Activated CD4-positive, CD25-positive, alpha-beta regulatory T cell treated with anti-CD3 and anti-CD28 coated beads, Interleukin-2, amount 50 U/mL, for 72 hours (primary cell): ENCODE data around the gene TBC1D8.

Experiments used
- DNase-seq: peaks from one replicate; pipeline ENCODE4 v3.0.0; 2021

TBC1D8 gene

DNA sequence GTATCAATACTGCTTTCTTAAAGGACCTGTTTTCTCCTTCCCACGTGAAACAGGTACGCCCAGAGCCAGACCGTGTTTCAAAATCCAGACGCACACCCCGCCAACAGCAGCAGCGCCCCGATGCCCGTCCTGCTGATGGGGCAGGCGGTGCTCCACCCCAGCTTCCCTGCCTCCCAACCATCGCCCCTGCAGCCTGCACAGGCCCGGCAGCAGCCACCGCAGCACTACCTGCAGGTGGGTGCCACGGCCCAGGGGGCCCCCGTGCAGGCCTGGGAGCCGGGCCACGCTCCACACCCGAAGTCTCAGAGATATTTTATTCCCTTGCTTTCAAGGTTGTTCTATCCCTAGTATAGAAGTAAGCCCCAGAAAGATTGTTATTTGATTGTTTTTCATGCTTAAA, 157.9 kb downstream of the TBC1D8 start:
- no peak for DNase-seq

DNA sequence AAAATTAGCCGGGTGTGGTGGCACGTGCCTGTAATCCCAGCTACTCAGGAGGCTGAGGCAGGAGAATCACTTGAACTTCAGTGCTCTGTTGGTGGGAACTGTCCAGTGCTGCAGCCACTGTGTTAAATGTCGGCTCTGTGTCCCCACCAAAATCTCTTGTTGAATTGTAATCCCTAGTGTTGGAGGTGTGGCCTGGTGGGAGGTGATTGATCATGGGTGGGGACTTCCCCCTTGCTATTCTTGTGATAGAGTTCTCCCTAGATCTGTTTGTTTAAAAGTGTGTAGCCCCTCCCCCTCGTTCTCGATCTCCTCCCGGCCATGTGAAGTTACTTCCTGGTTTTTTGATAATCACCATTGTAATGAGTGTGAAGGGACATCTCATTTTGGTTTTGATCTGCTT, 158.9 kb downstream of the TBC1D8 start:
- no peak for DNase-seq

DNA sequence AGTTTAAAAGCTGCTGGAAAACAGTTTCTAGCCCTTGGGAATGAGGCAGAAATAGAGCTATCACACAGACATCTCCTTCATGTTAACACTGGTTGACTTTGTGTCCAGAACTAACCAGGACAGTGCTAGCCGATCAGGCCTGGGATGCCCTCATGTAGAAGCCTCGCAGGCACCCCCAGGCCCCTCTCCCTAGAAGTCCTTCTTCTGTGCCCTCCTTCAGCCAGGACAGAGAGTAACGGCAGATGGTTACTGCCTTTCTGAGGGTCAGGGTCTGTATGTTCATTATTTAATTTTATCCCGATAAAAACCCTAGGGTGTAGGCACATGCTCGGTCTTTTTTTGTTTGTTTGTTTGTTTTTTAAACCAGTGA, 159.8 kb downstream of the TBC1D8 start:
- no peak for DNase-seq

DNA sequence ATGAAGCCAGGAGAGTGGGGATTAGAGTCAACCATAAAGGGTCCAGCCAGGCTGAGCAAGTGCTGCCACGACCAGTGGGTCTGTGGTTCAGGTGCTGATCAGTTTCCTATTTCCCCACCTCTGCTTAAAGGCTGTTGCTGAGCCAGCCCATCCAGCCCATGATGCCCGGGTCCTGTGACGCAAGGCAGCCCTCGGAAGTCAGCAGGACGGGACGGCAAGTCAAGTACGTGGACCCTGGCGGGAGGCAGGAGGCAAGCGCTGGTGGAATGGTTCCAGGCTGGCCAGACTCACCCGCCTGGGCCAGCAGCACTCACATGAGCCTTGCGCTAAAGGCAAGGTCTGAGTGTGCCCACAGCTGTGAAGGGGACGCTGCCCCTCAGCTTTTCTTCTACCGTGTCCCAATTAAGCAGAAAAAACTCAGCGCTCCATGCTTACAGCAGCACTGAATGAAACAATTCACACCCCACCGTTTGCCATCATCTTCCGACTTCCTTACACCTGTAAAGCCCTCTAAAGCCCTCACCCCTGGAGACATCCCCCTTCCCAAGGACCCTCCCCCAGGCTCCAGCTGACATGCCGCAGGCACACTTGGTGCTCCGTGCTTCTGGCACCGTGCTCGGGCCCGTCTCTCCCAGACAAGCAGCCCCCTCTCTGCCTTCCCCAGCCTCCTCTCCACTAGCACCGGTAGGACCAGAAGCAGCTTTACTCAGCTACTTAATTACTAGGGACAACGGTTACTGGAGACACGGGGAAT, 160.4 kb downstream of the TBC1D8 start:
- no peak for DNase-seq

DNA sequence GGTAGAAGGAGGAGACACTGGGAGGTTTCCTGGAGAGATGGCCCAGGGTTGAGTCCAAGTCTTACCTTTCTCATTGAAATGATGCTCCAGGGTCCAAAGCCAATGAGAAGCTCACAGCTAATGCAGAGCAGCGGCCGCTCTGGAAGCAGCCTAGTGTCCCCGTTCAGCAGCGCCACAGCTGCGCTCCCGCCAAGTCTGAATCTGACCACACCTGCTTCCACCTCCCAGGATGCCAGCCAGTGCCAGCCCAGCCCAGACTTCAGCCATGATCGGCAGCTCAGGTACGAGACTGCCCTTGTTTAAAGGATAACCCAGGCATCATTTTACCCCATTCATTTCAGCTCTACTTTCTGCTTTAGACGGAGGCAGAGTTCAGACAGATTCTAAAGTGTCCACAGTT, 161.0 kb downstream of the TBC1D8 start:
- no peak for DNase-seq

DNA sequence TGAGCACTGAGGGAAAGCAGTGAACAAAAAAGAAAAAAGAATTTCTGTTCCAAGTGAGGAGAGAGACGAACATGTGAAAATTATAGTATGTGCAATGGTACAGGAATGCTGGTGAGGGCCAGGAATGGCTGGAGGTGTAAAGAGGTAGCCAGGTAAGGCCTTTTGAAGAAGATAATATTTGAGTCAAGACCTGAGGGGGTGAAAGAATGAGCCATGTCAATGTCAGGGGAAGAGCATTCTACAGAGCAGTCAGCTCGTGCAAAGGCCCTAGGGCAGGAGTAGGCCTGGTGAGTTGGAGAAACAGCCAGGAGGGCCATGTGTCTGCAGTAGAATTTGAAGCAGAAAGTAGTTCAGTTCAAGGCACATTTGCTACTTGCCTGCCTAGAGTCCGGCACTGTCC, 161.5 kb downstream of the TBC1D8 start:
- DNase-seq: no peak

DNA sequence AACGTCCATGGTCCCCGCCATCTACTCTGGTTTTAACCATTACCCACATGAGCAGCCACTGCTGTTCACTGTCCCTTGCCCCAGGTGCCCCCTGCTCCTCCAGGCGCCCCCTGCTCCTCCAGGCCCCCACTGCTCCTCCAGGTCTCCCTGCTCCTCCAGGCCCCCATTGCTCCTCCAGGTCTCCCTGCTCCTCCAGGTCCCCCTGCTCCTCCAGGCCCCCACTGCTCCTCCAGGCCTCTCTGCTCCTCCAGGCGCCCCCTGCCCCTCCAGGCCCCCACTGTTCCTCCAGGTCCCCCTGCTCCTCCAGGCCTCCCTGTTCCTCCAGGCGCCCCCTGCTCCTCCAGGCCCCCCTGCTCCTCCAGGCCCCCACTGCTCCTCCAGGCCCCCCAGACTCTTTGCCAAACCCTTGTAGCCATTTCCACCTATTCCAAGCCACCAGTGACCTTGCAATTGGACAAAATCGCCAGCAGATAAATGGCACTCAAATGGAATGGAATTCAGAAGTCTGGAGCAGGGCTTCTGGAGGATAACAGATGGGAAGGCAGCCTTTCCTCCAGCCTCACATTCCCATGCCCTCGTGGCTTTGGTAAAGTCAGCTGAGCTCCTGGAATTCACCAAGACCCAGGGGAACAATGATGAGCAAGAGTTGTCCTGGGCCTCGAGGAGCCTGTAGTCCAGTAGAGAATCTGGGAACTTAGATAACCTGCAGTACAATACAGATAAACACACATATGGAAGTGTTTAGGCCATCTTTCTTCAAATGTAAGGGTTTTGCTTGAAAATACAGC, 162.4 kb downstream of the TBC1D8 start:
- DNase-seq: no peak

DNA sequence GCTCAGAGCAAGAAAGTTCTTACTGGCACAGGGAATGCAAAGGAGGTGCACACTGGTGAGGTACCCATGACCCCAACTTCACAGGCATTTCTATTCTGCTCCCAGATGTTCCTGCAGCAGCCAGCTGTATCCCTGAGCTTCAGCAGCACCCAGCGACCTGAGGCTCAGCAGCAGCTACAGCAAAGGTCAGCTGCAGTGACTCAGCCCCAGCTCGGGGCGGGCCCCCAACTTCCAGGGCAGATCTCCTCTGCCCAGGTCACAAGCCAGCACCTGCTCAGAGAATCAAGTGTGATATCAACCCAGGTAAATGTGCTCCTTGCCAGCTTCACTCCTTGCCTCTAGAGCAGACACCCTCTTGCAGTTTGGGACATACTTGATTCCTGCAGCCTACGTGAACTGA, 163.2 kb downstream of the TBC1D8 start:
- no peak for DNase-seq

DNA sequence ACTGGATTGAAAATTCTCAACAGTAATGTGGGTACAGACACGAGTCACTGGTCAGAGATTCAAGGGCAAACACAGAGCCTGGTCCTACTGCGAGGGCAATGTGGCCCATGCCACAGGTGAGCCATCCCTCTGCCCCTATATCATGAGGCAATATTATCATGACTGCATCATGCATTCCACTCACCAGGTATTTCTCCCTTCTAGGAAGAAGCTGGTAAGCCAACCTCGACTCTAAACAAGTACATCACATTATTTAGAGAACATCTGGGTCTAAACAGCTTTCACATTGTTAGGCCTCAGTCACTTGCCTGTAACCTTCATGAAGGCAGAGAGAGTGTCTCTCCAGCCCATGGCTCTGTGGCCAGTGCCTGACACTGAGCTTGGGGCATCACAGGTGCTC, 163.6 kb downstream of the TBC1D8 start:
- no peak for DNase-seq

DNA sequence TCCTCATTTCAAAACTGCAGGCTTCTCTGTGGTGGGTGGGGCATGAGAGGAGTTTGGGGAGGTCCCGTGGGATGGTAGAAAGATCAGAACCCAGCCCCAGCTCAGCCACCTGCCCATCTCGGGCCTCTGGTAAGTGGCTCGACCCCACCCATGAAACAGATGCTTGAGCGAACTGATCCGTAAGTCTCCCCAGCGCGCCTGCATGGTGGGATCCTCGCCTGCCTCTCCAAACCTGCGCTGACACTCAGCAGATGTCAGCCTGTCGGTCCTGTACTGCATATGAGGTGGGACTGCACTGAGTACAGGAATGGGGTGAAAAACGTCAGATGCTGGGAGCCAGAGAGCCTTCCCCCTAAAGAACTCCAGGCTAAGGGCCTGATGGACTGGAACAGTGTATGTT, 165.0 kb downstream of the TBC1D8 start:
- DNase-seq: no peak

DNA sequence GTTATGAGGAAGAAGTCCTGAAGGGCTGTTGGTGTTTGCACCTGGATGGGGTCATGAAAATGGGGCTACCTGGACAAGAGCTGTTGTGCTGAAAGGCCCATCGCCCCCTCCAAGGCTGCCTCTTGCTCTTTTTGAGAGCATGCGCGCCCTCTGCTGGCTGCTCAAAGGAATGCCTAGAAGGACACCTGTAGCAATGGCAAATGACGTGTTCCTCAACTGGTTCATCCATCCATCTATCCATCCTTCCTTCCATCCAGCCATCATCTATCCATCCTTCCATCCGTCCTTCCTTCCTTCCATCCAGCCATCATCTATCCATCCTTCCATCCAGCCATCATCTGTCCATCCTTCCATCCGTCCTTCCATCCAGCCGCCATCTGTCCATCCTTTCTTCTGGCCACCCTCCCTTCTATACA, 166.3 kb downstream of the TBC1D8 start:
- DNase-seq: peak; percentile 79

DNA sequence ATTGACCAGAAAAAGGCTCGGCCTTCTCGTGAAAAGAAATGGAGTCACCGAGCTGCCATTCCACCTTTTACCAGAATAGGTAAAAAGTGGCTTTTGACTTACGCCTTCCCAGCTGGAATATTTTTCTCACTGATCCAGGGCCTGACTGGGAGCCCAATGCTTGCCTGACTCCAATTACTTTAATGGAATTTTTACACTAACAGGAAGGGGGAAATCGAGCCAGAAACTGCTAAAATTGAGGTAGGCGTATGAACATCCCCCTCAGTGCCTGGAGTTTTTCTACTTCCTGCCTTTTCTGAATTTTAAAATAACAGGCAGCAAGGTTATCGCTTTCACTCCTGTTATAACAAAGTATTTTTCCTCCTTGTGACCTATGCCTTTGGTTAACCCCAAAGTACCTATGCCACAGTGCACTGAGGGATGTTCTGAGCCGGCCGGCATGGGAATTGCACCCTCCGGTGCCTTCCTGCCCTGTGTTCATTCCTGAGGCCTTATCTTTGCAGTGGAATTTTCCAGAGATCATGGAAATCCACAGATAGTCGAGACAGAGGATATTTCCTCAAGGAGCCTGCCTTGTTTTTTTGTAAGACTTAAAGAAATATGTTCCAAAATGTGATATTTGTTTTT, 167.4 kb downstream of the TBC1D8 start:
- no peak for DNase-seq

DNA sequence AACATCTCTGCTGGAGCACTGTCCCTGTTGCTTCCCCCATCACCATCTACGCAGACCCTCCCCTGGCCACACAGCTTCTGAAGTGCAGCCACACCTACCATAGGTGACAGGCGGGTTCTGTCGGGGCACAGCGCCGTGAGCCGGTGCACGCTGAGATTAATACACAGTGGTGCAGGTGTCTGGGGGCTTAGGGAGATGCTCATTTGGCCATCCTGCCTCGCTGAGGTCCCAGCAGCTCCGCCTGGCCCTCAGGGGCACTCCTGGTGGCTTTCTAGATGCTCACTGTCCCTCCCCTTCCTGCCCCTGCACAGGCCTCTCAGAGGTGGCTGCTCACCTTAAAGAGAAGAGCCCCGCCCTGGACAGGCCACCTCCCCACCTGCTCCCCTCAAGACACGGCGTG, 168.0 kb downstream of the TBC1D8 start:
- DNase-seq: no peak

DNA sequence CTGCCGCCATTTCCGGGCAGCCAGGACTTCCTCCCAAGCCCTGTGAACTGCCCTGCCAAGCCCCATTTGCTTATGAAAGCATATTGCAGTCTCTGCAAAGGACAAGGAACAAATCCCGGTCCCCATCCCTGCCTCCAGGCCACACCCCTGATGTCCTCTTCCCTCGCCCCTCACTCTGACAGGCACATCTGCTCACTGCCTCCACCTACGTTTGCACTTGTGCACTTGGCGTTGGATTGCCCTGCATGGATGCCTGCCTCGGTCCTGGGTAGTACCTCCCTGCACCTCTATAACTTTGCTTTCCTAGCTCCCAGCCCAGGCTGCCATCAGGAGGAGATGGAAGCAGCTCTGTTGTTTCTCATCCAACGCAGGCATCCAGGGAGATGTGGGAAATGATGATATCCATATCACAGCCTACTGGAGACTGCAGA, 168.7 kb downstream of the TBC1D8 start:
- no peak for DNase-seq

DNA sequence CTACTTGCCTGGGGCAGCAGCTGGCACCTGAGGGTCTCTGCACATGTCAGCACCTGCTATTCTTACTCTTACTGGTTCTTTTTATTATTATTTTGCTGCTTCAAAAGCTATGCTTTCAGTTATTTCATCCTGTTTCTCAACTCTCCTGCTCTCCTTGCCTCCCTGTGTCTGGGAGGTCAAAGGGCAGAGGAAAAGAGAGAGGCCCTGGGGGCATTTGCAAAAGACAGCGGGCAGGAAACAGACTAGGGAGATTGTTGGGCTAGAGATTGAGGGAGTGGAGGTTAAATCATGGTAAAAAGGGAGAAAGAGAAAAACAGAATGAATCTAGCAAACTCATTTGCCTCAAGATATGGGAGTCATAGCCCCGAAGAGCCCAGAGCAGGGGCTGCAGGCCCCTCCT, 170.2 kb downstream of the TBC1D8 start:
- DNase-seq: no peak

DNA sequence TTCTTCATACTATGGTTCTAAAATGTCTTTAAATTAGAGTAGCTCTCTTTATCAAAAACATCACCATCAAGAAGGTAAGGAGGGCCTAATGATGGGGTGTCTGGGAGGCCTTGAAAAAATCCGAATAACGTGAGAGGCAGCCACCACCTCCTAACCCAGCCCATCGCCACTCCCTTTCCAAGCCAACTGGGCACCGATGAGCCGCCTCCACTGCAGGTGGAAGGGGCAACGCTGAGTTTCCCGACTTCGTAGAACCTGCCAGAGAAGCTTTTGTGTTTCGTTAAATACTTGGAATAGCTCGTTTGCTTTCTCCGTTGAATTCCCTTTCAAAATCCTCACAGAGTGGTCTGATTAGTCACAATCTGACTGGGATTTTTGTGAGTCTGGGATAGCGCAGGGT, 171.1 kb downstream of the TBC1D8 start:
- no peak for DNase-seq

DNA sequence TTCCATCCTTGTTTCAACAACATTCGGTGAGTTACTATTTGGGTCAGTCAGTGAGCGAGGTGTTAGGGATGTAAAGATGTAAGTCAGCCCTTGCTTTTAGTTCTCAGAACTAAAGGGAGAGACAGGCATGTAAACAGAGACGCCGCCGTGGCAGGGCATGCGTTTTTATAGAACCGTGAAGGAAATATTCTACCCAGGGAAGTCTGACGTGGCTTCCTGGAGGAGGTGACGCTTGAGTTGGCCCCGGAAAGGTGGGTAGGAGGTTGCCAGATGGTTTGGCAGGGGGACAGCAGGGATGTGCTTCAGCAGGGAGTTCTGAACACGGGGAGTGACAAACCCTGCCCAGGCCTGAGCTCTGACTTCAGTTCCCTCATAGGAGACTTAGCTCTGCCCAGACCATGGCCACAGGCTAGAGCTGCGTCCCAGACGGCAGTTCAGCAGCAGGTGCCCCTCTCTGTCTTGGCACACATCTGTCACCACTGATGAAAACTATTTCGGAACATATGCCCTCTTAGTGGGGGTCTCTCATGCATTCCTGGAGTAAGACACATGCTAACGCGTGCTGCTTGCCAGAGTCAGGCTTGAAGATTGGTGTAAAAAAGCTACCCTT, 172.5 kb downstream of the TBC1D8 start:
- DNase-seq: no peak

DNA sequence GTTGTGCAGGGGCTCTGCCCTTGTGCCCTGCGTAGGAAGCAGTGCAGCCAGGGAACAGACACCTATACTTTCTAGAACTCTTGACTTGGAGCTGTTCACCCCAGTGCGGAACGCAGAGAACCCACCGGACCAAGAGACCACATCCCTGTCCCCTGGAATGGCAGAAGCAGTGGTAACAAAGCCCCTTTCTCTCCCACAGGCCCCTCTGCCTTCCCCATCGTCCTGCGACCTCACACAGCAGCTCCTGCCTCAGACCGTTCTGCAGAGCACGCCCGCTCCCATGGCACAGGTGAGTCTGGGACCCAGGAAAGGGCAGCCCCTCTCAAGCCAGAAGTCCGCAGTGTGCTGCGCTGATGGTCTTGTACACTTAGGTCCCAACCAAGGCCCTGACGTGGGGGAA, 173.7 kb downstream of the TBC1D8 start:
- DNase-seq: no peak

DNA sequence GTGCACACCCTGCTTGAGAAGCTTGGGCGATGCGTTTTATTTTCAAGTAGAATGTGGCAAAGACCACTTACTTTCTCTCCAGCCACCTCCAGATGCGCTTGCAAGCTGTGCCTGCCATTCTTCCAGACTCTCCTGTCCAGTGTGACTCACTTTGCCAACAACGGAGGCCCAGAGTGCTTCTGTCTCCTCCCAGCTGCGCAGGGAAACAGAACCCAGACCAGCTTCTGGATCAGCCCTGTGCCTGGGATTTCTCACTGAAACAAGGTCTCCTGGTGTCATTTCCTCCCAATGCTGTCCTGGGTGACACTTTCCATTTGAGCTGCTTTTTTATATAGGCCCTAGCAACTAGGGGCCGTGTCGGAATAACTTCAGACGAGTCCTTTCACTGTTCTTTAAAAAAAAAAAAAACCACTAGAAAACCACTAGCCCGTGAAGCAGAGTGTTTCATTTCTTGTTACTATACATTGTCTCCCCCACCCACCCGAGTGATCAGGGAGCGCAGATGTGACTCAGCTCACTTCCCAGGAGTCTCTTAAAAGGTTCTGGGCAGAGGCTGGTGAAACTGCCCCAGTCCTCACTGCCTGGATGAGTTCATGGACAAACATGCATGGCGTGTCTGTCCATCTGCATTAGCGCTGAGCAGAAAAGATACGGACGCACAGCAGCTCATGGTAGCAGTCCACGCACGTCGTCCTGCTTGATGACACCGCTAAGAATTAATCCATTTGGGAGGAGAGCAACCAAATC, 174.4 kb downstream of the TBC1D8 start:
- no peak for DNase-seq

DNA sequence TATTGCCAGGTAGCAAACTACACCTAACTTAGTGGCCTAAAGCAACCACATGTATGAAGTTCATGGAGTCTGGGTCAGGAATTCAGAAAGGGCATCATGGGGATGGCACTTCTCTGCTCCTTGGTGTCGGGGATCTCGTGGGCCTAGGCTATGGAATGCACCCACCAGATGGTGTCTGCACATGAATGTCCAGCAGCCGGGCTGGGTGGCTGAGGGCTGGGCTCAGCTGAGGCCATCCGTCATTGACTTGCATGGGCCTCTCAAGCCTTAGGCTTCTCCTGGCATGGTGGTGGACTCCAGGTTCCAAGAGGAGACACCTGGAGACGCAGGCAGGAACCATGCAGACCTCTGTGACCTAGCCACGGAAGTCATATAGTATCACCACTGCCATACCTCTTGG, 175.1 kb downstream of the TBC1D8 start:
- no peak for DNase-seq

DNA sequence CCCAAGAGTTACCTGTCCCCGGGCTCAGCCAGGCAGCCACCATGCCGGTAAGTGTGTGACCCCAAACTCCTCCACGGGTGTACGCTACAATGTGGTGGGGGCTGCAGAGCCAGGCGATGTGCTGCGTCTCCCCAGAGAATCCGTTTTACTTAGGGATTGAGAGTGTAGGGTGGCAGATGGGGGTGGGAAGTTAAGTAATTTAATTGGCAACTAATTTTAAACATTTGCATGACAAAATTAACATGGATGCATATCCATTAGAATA, 175.7 kb downstream of the TBC1D8 start:
- DNase-seq: no peak

DNA sequence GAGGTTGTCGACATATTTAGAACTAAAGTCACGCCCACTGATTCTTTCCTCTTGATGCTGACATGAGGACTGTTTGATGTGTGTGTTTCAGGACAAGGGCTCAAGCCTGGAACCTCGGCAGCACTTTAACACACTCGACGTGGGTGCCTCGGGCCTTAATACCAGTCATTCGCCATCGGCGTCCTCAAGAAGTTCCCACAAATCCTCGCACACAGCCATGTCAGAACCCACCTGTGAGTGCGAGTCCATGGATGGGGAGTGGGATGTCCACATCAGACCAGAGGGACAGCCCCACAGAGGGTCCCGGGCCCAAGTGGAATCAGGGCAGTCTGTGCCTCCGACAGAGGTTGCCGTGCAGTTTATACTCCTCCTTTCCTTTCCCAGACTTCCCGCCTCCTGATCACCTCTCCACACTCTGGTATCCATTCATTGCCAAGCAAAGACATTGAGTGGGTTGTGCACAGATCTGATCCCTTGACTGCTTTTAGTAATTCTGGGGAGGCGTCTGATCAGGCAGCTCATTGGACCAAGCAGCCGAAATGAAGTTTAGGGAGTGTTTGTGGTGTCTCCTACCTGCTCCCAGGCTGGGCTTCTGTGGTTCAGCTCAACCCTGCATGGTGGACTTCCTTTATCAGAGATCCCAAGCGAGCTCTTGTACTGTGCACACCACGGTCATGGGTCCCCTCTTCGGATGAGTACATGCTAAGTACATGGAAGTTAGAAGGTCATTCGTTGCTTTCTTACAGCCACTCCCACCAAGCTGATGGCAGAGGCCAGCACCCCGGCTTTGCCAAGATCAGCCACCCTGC, 176.3 kb downstream of the TBC1D8 start:
- no peak for DNase-seq
